Measurements from ENCODE around the gene TBC1D2B.

DNA sequence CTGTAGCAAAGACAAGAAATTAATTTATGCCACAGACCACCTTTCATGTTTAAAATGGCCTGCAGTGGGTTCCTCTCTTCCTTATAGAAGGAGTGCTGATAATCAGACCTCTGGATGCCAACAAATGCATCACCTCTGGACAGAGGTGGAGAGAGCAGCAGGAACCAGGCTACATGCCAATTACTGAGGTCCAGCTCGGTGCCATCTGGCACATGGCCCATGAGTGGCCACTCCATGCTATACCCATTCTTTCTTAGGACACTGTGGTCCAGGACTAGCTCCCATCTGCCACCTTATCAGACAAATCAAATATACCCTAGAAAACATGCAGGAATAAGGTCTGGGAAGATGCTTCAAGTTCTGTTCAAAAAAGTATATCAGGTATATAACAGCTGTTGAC is 60.7 kb downstream of the TBC1D2B start:
- TF ChIP-seq, protein P1, sequence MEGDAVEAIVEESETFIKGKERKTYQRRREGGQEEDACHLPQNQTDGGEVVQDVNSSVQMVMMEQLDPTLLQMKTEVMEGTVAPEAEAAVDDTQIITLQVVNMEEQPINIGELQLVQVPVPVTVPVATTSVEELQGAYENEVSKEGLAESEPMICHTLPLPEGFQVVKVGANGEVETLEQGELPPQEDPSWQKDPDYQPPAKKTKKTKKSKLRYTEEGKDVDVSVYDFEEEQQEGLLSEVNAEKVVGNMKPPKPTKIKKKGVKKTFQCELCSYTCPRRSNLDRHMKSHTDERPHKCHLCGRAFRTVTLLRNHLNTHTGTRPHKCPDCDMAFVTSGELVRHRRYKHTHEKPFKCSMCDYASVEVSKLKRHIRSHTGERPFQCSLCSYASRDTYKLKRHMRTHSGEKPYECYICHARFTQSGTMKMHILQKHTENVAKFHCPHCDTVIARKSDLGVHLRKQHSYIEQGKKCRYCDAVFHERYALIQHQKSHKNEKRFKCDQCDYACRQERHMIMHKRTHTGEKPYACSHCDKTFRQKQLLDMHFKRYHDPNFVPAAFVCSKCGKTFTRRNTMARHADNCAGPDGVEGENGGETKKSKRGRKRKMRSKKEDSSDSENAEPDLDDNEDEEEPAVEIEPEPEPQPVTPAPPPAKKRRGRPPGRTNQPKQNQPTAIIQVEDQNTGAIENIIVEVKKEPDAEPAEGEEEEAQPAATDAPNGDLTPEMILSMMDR (IDR thresholded peaks at IDR 0.05) = no peak
- no peak for TF ChIP-seq POLR2A (IDR thresholded peaks at IDR 0.05; ENCODE audit: low read depth)
- TF ChIP-seq POLR2AphosphoS5 (IDR thresholded peaks at IDR 0.05) = no peak

All from esophagus muscularis mucosa (tissue), 3 donors.